H9 (cell line): ENCODE measurements around the gene ARMC9. TPM values are rescaled to one million over a fixed set of nuclear protein-coding genes. Genes with fewer than 3 reads are reported as not detected.

Experiments used
- DNase-seq: peaks from one replicate; pipeline ENCODE4 v3.0.0-alpha.2; 2017
- H2AFZ ChIP-seq: one replicate; pipeline ENCODE4 v1.6.1; 2013; ENCODE audit warnings: mild to moderate bottlenecking, low read length, control low read depth, moderate library complexity
- H2AK5ac ChIP-seq: 2 replicates; pipeline ENCODE4 v1.6.1; 2013; ENCODE audit warnings: low read length, control low read depth, mixed read lengths; ENCODE audit not compliant: insufficient read length
- H2BK120ac ChIP-seq: one replicate; pipeline ENCODE4 v1.6.1; 2013; ENCODE audit warnings: low read depth, mild to moderate bottlenecking, low read length, control low read depth, inconsistent platforms; ENCODE audit not compliant: poor library complexity, severe bottlenecking
- H2BK12ac ChIP-seq: 2 replicates; pipeline ENCODE4 v1.6.1; 2013; ENCODE audit warnings: low read length, control low read depth, mixed read lengths, low read depth; ENCODE audit not compliant: insufficient read length
- H2BK15ac ChIP-seq: 2 replicates; pipeline ENCODE4 v1.6.1; 2013; ENCODE audit warnings: low read depth, low read length, control low read depth
- H2BK20ac ChIP-seq: one replicate; pipeline ENCODE4 v1.6.1; 2013; ENCODE audit warnings: low read depth, mild to moderate bottlenecking, low read length, control low read depth, inconsistent platforms; ENCODE audit not compliant: poor library complexity, severe bottlenecking
- H2BK5ac ChIP-seq: 2 replicates; pipeline ENCODE4 v1.6.1; 2013; ENCODE audit warnings: low read length, control low read depth, mixed read lengths; ENCODE audit not compliant: insufficient read length
- H3K14ac ChIP-seq: 2 replicates; pipeline ENCODE4 v1.6.1; 2013; ENCODE audit warnings: low read length, control low read depth; ENCODE audit not compliant: insufficient read depth
- H3K18ac ChIP-seq: 2 replicates; pipeline ENCODE4 v1.6.1; 2013; ENCODE audit warnings: low read depth, mild to moderate bottlenecking, mixed read lengths, low read length, control low read depth; ENCODE audit not compliant: insufficient read length
- H3K23ac ChIP-seq: 2 replicates; pipeline ENCODE4 v1.6.1; 2013; ENCODE audit warnings: low read length, control low read depth, mixed read lengths, low read depth; ENCODE audit not compliant: insufficient read length
- H3K23me2 ChIP-seq: 2 replicates; pipeline ENCODE4 v1.6.1; 2013; ENCODE audit warnings: low read depth, mild to moderate bottlenecking, mixed read lengths, low read length, control low read depth; ENCODE audit not compliant: insufficient read length, poor library complexity, severe bottlenecking
- H3K27ac ChIP-seq: 2 replicates; pipeline ENCODE4 v1.5.1; 2013; ENCODE audit warnings: low read length, control low read depth, mixed read lengths, low read depth; ENCODE audit not compliant: insufficient read length
- H3K27me3 ChIP-seq: 2 replicates; pipeline ENCODE4 v1.6.1; 2013; ENCODE audit warnings: low read length, control low read depth, inconsistent platforms; ENCODE audit not compliant: insufficient read depth
- H3K4ac ChIP-seq: 2 replicates; pipeline ENCODE4 v1.6.1; 2013; ENCODE audit warnings: low read depth, mild to moderate bottlenecking, control low read depth, inconsistent platforms, low read length, moderate library complexity
- H3K4me1 ChIP-seq: 2 replicates; pipeline ENCODE4 v1.6.1; 2013; ENCODE audit warnings: low read length, control low read depth, inconsistent platforms; ENCODE audit not compliant: insufficient read depth
- H3K4me2 ChIP-seq: 2 replicates; pipeline ENCODE4 v1.6.1; 2013; ENCODE audit warnings: low read length, control low read depth, mixed read lengths; ENCODE audit not compliant: insufficient read length, insufficient read depth
- H3K56ac ChIP-seq: 2 replicates; pipeline ENCODE4 v1.6.1; 2013; ENCODE audit warnings: low read depth, mild to moderate bottlenecking, mixed read lengths, low read length, control low read depth; ENCODE audit not compliant: insufficient read length
- H3K79me1 ChIP-seq: 2 replicates; pipeline ENCODE4 v1.6.1; 2013; ENCODE audit warnings: low read depth, mild to moderate bottlenecking, moderate library complexity, low read length, control low read depth, inconsistent platforms; ENCODE audit not compliant: insufficient read depth, poor library complexity, severe bottlenecking
- H3K79me2 ChIP-seq: 2 replicates; pipeline ENCODE4 v1.6.1; 2013; ENCODE audit warnings: low read length, control low read depth, inconsistent platforms; ENCODE audit not compliant: insufficient read depth
- H3K9ac ChIP-seq: 2 replicates; pipeline ENCODE4 v1.6.1; 2013; ENCODE audit warnings: low read length, control low read depth, mixed read lengths; ENCODE audit not compliant: insufficient read length; ENCODE audit errors: extremely low read depth
- H3K9me3 ChIP-seq: one replicate; pipeline ENCODE4 v1.6.1; 2013; ENCODE audit warnings: low read depth, low read length, inconsistent platforms; ENCODE audit not compliant: control insufficient read depth
- H3T11ph ChIP-seq: one replicate; pipeline ENCODE4 v1.6.1; 2013; ENCODE audit warnings: mild to moderate bottlenecking, low read length, control low read depth, inconsistent platforms
- H4K20me1 ChIP-seq: one replicate; pipeline ENCODE4 v1.6.1; 2013; ENCODE audit not compliant: control insufficient read depth, insufficient read length, insufficient read depth
- H4K5ac ChIP-seq: 2 replicates; pipeline ENCODE4 v1.6.1; 2013; ENCODE audit warnings: low read depth, mild to moderate bottlenecking, mixed read lengths, low read length, control low read depth; ENCODE audit not compliant: insufficient read length
- H4K8ac ChIP-seq: replicated peaks from 2 replicates; pipeline ENCODE4 v1.6.1; 2013; ENCODE audit warnings: low read length, control low read depth, mixed read lengths, low read depth; ENCODE audit not compliant: insufficient read length
- H4K91ac ChIP-seq: 2 replicates; pipeline ENCODE4 v1.6.1; 2013; ENCODE audit warnings: low read depth, mild to moderate bottlenecking, moderate library complexity, mixed read lengths, low read length, control low read depth; ENCODE audit not compliant: insufficient read length
- H3K27ac Mint-ChIP-seq, 3 experiments: 2 replicates in 2 of 3; 3 replicates in 1 of 3; pipeline ENCODE4 v1.8.0; 2020 to 2021; ENCODE audit warnings: mixed read lengths in 3 of 3, mild to moderate bottlenecking in 1 of 3, moderate library complexity in 1 of 3
- H3K27me3 Mint-ChIP-seq: 2 replicates; pipeline ENCODE4 v1.8.0; 2021; ENCODE audit warnings: low read depth, mild to moderate bottlenecking, moderate library complexity, mixed read lengths
- H3K36me3 Mint-ChIP-seq, 3 experiments: 2 replicates in 2 of 3; 3 replicates in 1 of 3; pipeline ENCODE4 v1.8.0; 2020 to 2021; ENCODE audit warnings: low read depth in 3 of 3, mixed read lengths in 3 of 3; ENCODE audit not compliant: insufficient read depth in 1 of 3
- H3K4me1 Mint-ChIP-seq, 2 experiments: 2 replicates each; pipeline ENCODE4 v1.8.0; 2020; ENCODE audit warnings: mixed read lengths in 2 of 2
- H3K4me3 Mint-ChIP-seq, 2 experiments: 2 replicates in 1 of 2; 3 replicates in 1 of 2; pipeline ENCODE4 v1.8.0; 2020 to 2021; ENCODE audit warnings: mild to moderate bottlenecking in 2 of 2, mixed read lengths in 2 of 2, moderate library complexity in 1 of 2
- H3K9me3 Mint-ChIP-seq, 2 experiments: 2 replicates in 1 of 2; 3 replicates in 1 of 2; pipeline ENCODE4 v1.8.0; 2020; ENCODE audit warnings: mild to moderate bottlenecking in 2 of 2, mixed read lengths in 2 of 2, moderate library complexity in 1 of 2
- CTCF ChIP-seq: fragments of 200-600 bp; sonication (generic); conservative IDR thresholded peaks from 3 replicates; pipeline ENCODE4 v1.8.0; 2021; ENCODE audit warnings: antibody characterized with exemption, mild to moderate bottlenecking
- WGBS: extraction: QIAGEN DNeasy Blood & Tissue Kit; methylation state at CpG from one replicate; pipeline ENCODE4 v1.1.7; 2013; ENCODE audit warnings: missing lambda C conversion rate, low lambda C conversion rate, mixed read lengths; ENCODE audit not compliant: insufficient read length; ENCODE audit errors: extremely low coverage; 5-methylcytosine and 5-hydroxymethylcytosine counted together
- total RNA-seq: library from RNA; stranded (reverse); gene quantifications from 2 replicates; pipeline ENCODE4 v1.2.1, GENCODE V29; 2021

The ARMC9 gene
- total RNA-seq, 1 experiment from 2014 or later = 37.6 TPM

- Histone ChIP-seq H4K5ac (no peak overlapping the region), H2BK15ac (no peak overlapping the region), H4K8ac (no peak overlapping the region), H3K4ac (no peak overlapping the region), H4K20me1 (no peaks in the 10 kb centered on the region), H2BK5ac (no peak overlapping the region), H4K91ac (no peak overlapping the region), H3K23me2 (no peaks in the 10 kb centered on the region), H2BK120ac (no peak overlapping the region), H3K14ac (no peak overlapping the region), H3K9me3 (no peaks in the 10 kb centered on the region), H3K79me1 (no peaks in the 10 kb centered on the region), H3K4me2 (no peak overlapping the region), H2AK5ac (no peak overlapping the region), H3K56ac (no peak overlapping the region), H3K27me3 (no peaks in the 10 kb centered on the region), H3K4me1 (no peaks in the 10 kb centered on the region), H3K18ac (no peak overlapping the region), H3T11ph (no peak overlapping the region), H3K23ac (no peak overlapping the region), H3K27ac (no peak overlapping the region), H3K9ac (no peak overlapping the region), H2BK20ac (no peak overlapping the region), H2AFZ (no peak overlapping the region), H2BK12ac (no peak overlapping the region), H3K79me2 (no peaks in the 10 kb centered on the region)
- no peaks in the 10 kb centered on the region for H3K27me3 Mint-ChIP-seq
- H3K4me3 Mint-ChIP-seq = no peak overlapping the region
- whole genome bisulfite sequencing = no CpG with 5 or more reads among the region's 3 CpGs
- H3K27ac Mint-ChIP-seq = no peak overlapping the region
- H3K9me3 Mint-ChIP-seq = no peaks in the 10 kb centered on the region
- no peak for DNase-seq
- peaks cover 0 to 9% of the 10 kb centered on the region in 2 experiments; a peak in 2 of 4 replicates for H3K4me1 Mint-ChIP-seq
- H3K36me3 Mint-ChIP-seq = peaks cover 26 to 65% (median 52%) of the 10 kb centered on the region in 3 experiments; a peak in 6 of 7 replicates
- no peak for TF ChIP-seq CTCF
These were observed 28.9 kb upstream of the ARMC9 start for GRCh38 chr2:231169488-231169887.
